IMR-90 (cell line): Measurements from ENCODE around the gene CNST.

Source experiments
- MAFK ChIP-seq: IDR thresholded peaks from 2 replicates; pipeline ENCODE4 v1.6.1; 2012; ENCODE audit warnings: low read depth, low read length, improper control_type of control experiment
- TF ChIP-seq, protein P1 (sequence below): conservative IDR thresholded peaks from 2 replicates; pipeline ENCODE4 v1.5.1; 2012; ENCODE audit warnings: mild to moderate bottlenecking, low read depth, low read length, improper control_type of control experiment
- TF ChIP-seq, protein P2 (sequence below): fragments of 150-350 bp; IDR thresholded peaks from 2 replicates; pipeline ENCODE4 v1.6.1; 2016; ENCODE audit warnings: low read depth, mild to moderate bottlenecking, low read length, moderate library complexity, borderline replicate concordance

DNA sequence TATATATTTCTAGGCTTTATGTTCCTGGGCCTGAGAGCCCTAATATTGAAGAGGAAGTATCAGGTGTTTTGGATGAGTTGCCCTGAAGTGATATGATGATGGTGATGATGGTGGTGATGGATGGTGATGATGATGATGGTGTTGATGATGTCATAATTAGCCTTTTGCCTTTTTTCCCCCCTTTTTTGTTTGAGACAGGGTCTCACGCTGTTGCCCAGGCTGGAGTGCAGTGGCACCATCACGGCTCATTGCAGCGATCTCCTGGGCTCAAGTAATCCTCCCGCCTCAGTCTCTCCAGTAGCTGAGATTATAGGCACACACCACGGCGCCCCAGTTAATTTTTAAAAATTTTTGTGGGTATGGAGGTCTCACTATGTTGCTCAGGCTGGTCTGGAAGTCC lies 76.5 kb downstream of the CNST start:
- TF ChIP-seq, protein P1, sequence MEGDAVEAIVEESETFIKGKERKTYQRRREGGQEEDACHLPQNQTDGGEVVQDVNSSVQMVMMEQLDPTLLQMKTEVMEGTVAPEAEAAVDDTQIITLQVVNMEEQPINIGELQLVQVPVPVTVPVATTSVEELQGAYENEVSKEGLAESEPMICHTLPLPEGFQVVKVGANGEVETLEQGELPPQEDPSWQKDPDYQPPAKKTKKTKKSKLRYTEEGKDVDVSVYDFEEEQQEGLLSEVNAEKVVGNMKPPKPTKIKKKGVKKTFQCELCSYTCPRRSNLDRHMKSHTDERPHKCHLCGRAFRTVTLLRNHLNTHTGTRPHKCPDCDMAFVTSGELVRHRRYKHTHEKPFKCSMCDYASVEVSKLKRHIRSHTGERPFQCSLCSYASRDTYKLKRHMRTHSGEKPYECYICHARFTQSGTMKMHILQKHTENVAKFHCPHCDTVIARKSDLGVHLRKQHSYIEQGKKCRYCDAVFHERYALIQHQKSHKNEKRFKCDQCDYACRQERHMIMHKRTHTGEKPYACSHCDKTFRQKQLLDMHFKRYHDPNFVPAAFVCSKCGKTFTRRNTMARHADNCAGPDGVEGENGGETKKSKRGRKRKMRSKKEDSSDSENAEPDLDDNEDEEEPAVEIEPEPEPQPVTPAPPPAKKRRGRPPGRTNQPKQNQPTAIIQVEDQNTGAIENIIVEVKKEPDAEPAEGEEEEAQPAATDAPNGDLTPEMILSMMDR = no peak
- TF ChIP-seq, protein P2, sequence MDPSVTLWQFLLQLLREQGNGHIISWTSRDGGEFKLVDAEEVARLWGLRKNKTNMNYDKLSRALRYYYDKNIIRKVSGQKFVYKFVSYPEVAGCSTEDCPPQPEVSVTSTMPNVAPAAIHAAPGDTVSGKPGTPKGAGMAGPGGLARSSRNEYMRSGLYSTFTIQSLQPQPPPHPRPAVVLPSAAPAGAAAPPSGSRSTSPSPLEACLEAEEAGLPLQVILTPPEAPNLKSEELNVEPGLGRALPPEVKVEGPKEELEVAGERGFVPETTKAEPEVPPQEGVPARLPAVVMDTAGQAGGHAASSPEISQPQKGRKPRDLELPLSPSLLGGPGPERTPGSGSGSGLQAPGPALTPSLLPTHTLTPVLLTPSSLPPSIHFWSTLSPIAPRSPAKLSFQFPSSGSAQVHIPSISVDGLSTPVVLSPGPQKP = no peak
- no peak for TF ChIP-seq MAFK
